Keratinocyte (primary cell): ENCODE results near the gene NUMBL.

Experiments used
- CTCF ChIP-seq, 3 experiments: IDR thresholded peaks in 1 of 3; conservative IDR thresholded peaks in 1 of 3; optimal IDR thresholded peaks in 1 of 3; 2 replicates in 2 of 3; 3 replicates in 1 of 3; pipeline versions ENCODE3 to v1.5.1; 2011; ENCODE audit warnings: low read length in 3 of 3, mild to moderate bottlenecking in 3 of 3, moderate library complexity in 2 of 3, control low read depth in 1 of 3, inconsistent platforms in 1 of 3; ENCODE audit not compliant: insufficient read depth in 2 of 3; ENCODE audit errors: extremely low read depth in 1 of 3
- EZH2 ChIP-seq: IDR thresholded peaks from one replicate; pipeline ENCODE4 v1.6.1; 2012; ENCODE audit warnings: inconsistent platforms, mild to moderate bottlenecking, low read length, moderate library complexity

- TF ChIP-seq CTCF (optimal IDR thresholded peaks at IDR 0.05 in 1 of 3, IDR thresholded peaks at IDR 0.05 in 1 of 3, conservative IDR thresholded peaks at IDR 0.05 in 1 of 3; ENCODE audit: extremely low read depth in 1 of 3, insufficient read depth in 2 of 3, low read length in 3 of 3) (no peak), EZH2 (no peak)
Observed at GRCh38 chr19:40692212-40692551, 1.7 kb upstream of the NUMBL start.
